ENCODE results near the gene BEND2.

The BEND2 gene

GRCh38 chrX:18136816-18137215, 83.9 kb downstream of the BEND2 start:
- no peak for DNase-seq (ENCODE audit: low spot score)

GRCh38 chrX:18133605-18134004, 87.1 kb downstream of the BEND2 start:
- no peak for DNase-seq (ENCODE audit: low spot score)

GRCh38 chrX:18129690-18130089, 91.0 kb downstream of the BEND2 start:
- no peak for DNase-seq (ENCODE audit: low spot score)

- no peak for DNase-seq (ENCODE audit: low spot score)
Measured at GRCh38 chrX:18126971-18127370, 93.7 kb downstream of the BEND2 start.

GRCh38 chrX:18119856-18120255, 100.8 kb downstream of the BEND2 start:
- DNase-seq (ENCODE audit: low spot score), result no peak
